GM12878 (cell line): Measurements from ENCODE around the gene MDFI. TPM values are rescaled to one million over a fixed set of nuclear protein-coding genes. Genes with fewer than 3 reads are reported as not detected.

ENCODE experiments used
- ATAC-seq: fragments of 200-7000 bp; cut with Tn5 transposase; 3 replicates; pipeline ENCODE4 v1.9.1; 2020; ENCODE audit warnings: mild to moderate bottlenecking, moderate library complexity
- BruUV-seq: library from RNA; stranded (reverse); fragments of 400-500 nt; replicated peaks from 2 replicates; lab custom pipeline; 2021; lab: Mats Ljungman, UMichigan
- CTCF ChIA-PET: fragments of 300-600 bp; sonication (Branson Sonifier 250); formaldehyde crosslinking; extraction: SDS; loops from one replicate; lab custom pipeline; 2021; ENCODE audit warnings: inconsistent platforms; lab: Yijun Ruan, JAX
- POLR2A ChIA-PET: fragments of 350-600 bp; formaldehyde crosslinking; extraction: SDS; loops from one replicate; lab custom pipeline; 2021; ENCODE audit warnings: inconsistent platforms; lab: Charles Lee
- RAD21 ChIA-PET: fragments of 300-600 bp; sonication (Branson Sonifier 250); formaldehyde crosslinking; loops from one replicate; lab custom pipeline; 2023; ENCODE audit warnings: antibody characterized with exemption; ENCODE audit not compliant: unreplicated experiment; lab: Charles Lee
- SMC1A ChIA-PET: fragments of 300-600 bp; sonication (Branson Sonifier 250); formaldehyde crosslinking; loops from one replicate; lab custom pipeline; 2023; ENCODE audit not compliant: unreplicated experiment, uncharacterized antibody; lab: Charles Lee
- DNase-seq: peaks from one replicate; pipeline ENCODE4 v3.0.0-alpha.2; 2011; ENCODE audit warnings: low read depth, low spot score
- FAIRE-seq: peaks from 3 replicates; lab custom pipeline; 2011; peaks lifted over from hg19 to GRCh38; lab: Jason Lieb, UNC
- H2AFZ ChIP-seq: 2 replicates; pipeline ENCODE4 v1.6.0; 2011; ENCODE audit warnings: low read depth, low read length, control low read depth; ENCODE audit not compliant: control insufficient read depth
- H3K27ac ChIP-seq: 2 replicates; pipeline ENCODE4 v1.5.1; 2011; ENCODE audit warnings: control low read depth; ENCODE audit not compliant: control insufficient read depth, insufficient read depth
- H3K27me3 ChIP-seq, 2 experiments: replicated peaks in 1 of 2; 2 replicates each; pipeline versions ENCODE4 v1.6.0 to v1.6.1; 2011; ENCODE audit warnings: low read length in 1 of 2; ENCODE audit not compliant: control insufficient read depth in 2 of 2, insufficient read depth in 2 of 2
- H3K36me3 ChIP-seq, 2 experiments: 2 replicates each; pipeline ENCODE4 v1.5.1; 2011; ENCODE audit warnings: low read length in 1 of 2; ENCODE audit not compliant: control insufficient read depth in 2 of 2, insufficient read depth in 2 of 2
- H3K4me1 ChIP-seq: 2 replicates; pipeline ENCODE4 v1.6.1; 2011; ENCODE audit warnings: mild to moderate bottlenecking, low read length, moderate library complexity, mixed read lengths; ENCODE audit not compliant: control insufficient read depth, insufficient read depth
- H3K4me2 ChIP-seq: 2 replicates; pipeline ENCODE4 v1.6.0; 2011; ENCODE audit warnings: control low read depth; ENCODE audit not compliant: control insufficient read depth, insufficient read depth
- H3K4me3 ChIP-seq: fragments of 200-600 bp; sonication (generic); 2 replicates; pipeline ENCODE4 v1.5.1; 2016
- H3K79me2 ChIP-seq: 2 replicates; pipeline ENCODE4 v1.6.0; 2011; ENCODE audit warnings: low read length; ENCODE audit not compliant: control insufficient read depth, insufficient read depth
- H3K9ac ChIP-seq: 2 replicates; pipeline ENCODE4 v1.8.0; 2011; ENCODE audit warnings: low read length, control low read depth, mixed read lengths; ENCODE audit not compliant: control insufficient read depth, insufficient read depth
- H3K9me3 ChIP-seq: replicated peaks from 3 replicates; pipeline ENCODE4 v1.5.1; 2011; ENCODE audit warnings: mild to moderate bottlenecking, low read length; ENCODE audit not compliant: control insufficient read depth, insufficient read depth
- H4K20me1 ChIP-seq: 2 replicates; pipeline ENCODE4 v1.6.0; 2011; ENCODE audit not compliant: control insufficient read depth, insufficient read depth
- ATF2 ChIP-seq: IDR thresholded peaks from 2 replicates; pipeline ENCODE4 v1.6.1; 2012; ENCODE audit warnings: low read length, inconsistent platforms
- CBX5 ChIP-seq: sonication (generic); IDR thresholded peaks from 2 replicates; pipeline ENCODE4 v1.6.1; 2016; ENCODE audit warnings: low read depth, moderate library complexity, mild to moderate bottlenecking, inconsistent platforms
- MXI1 ChIP-seq: fragments of 150-350 bp; IDR thresholded peaks from 2 replicates; pipeline ENCODE4 v1.6.1; 2011; ENCODE audit warnings: low read depth, mild to moderate bottlenecking, inconsistent platforms, low read length, improper control_type of control experiment
- PAX8 ChIP-seq: fragments of 450-650 bp; IDR thresholded peaks from 2 replicates; pipeline ENCODE4 v1.6.1; 2017; ENCODE audit warnings: mild to moderate bottlenecking, moderate library complexity
- PRDM15 ChIP-seq: fragments of 450-650 bp; formaldehyde crosslinking; IDR thresholded peaks from 2 replicates; pipeline ENCODE4 v1.4.0; 2020; ENCODE audit warnings: mild to moderate bottlenecking, moderate library complexity
- SIX5 ChIP-seq: IDR thresholded peaks from 2 replicates; pipeline ENCODE4 v1.6.1; 2011; ENCODE audit warnings: mild to moderate bottlenecking, low read depth, low read length, moderate library complexity; ENCODE audit not compliant: severe bottlenecking
- SMC3 ChIP-seq: IDR thresholded peaks from 2 replicates; pipeline ENCODE4 v1.6.1; 2011; ENCODE audit warnings: low read length, improper control_type of control experiment, borderline replicate concordance
- TARDBP ChIP-seq: IDR thresholded peaks from 2 replicates; pipeline ENCODE4 v1.6.1; 2016; ENCODE audit warnings: borderline replicate concordance
- TCF7 ChIP-seq: IDR thresholded peaks from 2 replicates; pipeline ENCODE4 v1.6.1; 2014; ENCODE audit warnings: antibody characterized with exemption, borderline replicate concordance
- YY1 ChIP-seq: IDR thresholded peaks from 2 replicates; pipeline ENCODE4 v1.6.1; 2011; ENCODE audit warnings: low read depth, mild to moderate bottlenecking, low read length
- ZNF24 ChIP-seq: fragments of 450-650 bp; IDR thresholded peaks from 2 replicates; pipeline ENCODE4 v1.6.1; 2017; ENCODE audit warnings: antibody characterized with exemption, mild to moderate bottlenecking
- ZNF687 ChIP-seq: fragments of 450-650 bp; IDR thresholded peaks from 2 replicates; pipeline ENCODE4 v1.6.1; 2017; ENCODE audit warnings: mild to moderate bottlenecking, moderate library complexity
- WGBS: methylation state at CpG from one replicate; pipeline ENCODE4 v1.1.6; 2016; ENCODE audit warnings: low lambda C conversion rate; ENCODE audit not compliant: insufficient replicate concordance, insufficient coverage; ENCODE audit errors: missing lambda C conversion rate; 5-methylcytosine and 5-hydroxymethylcytosine counted together
- in situ Hi-C: fragments of 300-500 bp; cut with MboI; formaldehyde crosslinking; loops from 9 replicates; pipeline ENCODE4 v1.14.3; 2018; ENCODE audit warnings: mixed read lengths
- intact Hi-C: fragments of 100-400 bp; cut with micrococcal nuclease; formaldehyde crosslinking; loops from one replicate; pipeline ENCODE4 v1.14.2; 2022; ENCODE audit not compliant: unreplicated experiment
- polyA plus RNA-seq, 11 experiments: library from polyadenylated mRNA; depleted of rRNA in 4 of 11; unstranded in 6 of 11; stranded (reverse) in 5 of 11; fragments of >200 nt; fragmentation: Nextera tagmentation in 4 of 11; fragmentation: Illumina TruSeq in 1 of 11; extraction: Ambion mirVana in 4 of 11; extraction: Trizol in 1 of 11; gene quantifications; 1 replicate in 1 of 11; 2 replicates in 10 of 11; pipeline versions ENCODE4 v1.2.1 to v1.2.3, GENCODE V29; 2011 to 2016; ENCODE audit warnings: inconsistent platforms in 2 of 11, missing spikeins in 2 of 11, low read depth in 1 of 11
- total RNA-seq, 4 experiments: library from RNA; depleted of rRNA in 3 of 4; stranded (reverse); fragments of >200 nt in 3 of 4; fragmentation: Illumina TruSeq in 1 of 4; extraction: Trizol in 1 of 4; gene quantifications; 2 replicates each; pipeline versions ENCODE4 v1.2.1 to v1.2.3, GENCODE V29; 2013 to 2021

Gene MDFI
- total and polyA plus RNA-seq, 10 of the 15 experiments (the other 5 are each of a cell fraction or from before 2014, with no cell fraction given): not detected

GRCh38 chr6:41673704-41674000 is 35.4 kb downstream of the MDFI start (continued):
- TF ChIP-seq TARDBP (no peak), SIX5 (no peak)

- Histone ChIP-seq H3K4me1 (no peaks in the 10 kb centered on the region), H4K20me1 (0 out of 2 replicates have a peak, but pooled peaks cover 3% of the 10 kb centered on the region), H3K27me3 (no peaks in the 10 kb centered on the region), H3K36me3 (no peaks in the 10 kb centered on the region), H3K4me2 (no peak overlapping the region), H2AFZ (no peak overlapping the region), H3K27ac (no peak overlapping the region), H3K79me2 (no peaks in the 10 kb centered on the region), H3K9ac (no peak overlapping the region), H3K9me3 (no peaks in the 10 kb centered on the region), H3K4me3 (no peak overlapping the region)
- ChIA-PET SMC1A (no interaction called here), POLR2A (no interaction called here), CTCF (interaction anchor here (1.0 kb wide), 1 partner anchor 9 kb away, joined by 5 read pairs; no protein-coding TSS in a partner anchor), RAD21 (no interaction called here)
- intact Hi-C loops: no loop called here
- ATAC-seq: no peak
- no peak for DNase-seq
- 17% methylated on average over 7 of the region's 7 CpGs for WGBS
- FAIRE-seq: no peak
- no TSS peak for BruUV-seq
- in situ Hi-C loops: no loop called here
- TF ChIP-seq YY1: no peak
- no peak for TF ChIP-seq ZNF687
- TF ChIP-seq PRDM15: no peak
- no peak for TF ChIP-seq SMC3
- no peak for TF ChIP-seq ZNF24
- TF ChIP-seq ATF2: no peak
- TF ChIP-seq CBX5: no peak
- TF ChIP-seq MXI1: no peak
- no peak for TF ChIP-seq PAX8
- TF ChIP-seq TCF7: no peak
These were observed 36.1 kb downstream of the MDFI start for GRCh38 chr6:41674231-41675000.
